HG03280 (cell line): Measurements from ENCODE around the gene HEPHL1.

Experiments used
- ATAC-seq: cut with Tn5 transposase; IDR thresholded peaks from one replicate; pipeline ENCODE4 v1.9.1; 2021; ENCODE audit warnings: mild to moderate bottlenecking, moderate library complexity; ENCODE audit not compliant: unreplicated experiment

HEPHL1 gene

DNA sequence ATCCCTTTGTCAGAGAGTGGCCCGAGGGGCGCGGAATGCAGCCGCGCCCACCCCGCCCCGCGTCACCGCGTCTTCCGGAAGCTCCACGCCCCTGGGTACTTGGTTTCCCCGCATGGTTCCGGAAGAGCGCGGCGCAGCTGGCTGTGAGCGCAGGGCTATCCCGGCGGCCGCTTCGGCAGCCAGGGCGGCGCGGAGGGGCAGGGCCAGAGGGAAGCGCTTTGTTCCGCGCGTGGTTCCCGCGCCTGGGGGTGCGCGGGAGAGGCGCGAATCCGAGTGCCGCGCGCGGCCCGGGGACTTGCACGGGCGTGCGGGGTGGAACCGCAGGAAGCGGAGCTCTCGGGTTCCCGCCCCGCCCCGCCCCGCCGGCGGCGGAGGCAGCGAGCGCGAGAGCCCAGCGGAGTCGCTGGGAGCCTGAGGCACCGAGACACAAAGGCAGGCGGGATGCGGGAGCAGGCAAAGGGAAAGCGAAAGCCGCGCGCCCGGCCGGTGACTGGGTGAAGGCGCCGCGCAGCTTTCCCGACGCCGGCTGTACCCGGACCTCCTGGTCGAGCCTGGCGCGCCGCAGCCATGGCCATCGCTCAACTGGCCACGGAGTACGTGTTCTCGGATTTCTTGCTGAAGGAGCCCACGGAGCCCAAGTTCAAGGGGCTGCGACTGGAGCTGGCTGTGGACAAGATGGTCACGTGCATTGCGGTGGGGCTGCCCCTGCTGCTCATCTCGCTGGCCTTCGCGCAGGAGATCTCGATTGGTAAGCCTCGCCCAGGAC, 107.8 kb downstream of the HEPHL1 start, which contains the start of gene PANX1:
Gene PANX1 (plus strand): TSS at position 96 of the 766 bp plus-strand sequence. CDS start 472 bp downstream, at position 568.
- peak; percentile 91 for ATAC-seq

DNA sequence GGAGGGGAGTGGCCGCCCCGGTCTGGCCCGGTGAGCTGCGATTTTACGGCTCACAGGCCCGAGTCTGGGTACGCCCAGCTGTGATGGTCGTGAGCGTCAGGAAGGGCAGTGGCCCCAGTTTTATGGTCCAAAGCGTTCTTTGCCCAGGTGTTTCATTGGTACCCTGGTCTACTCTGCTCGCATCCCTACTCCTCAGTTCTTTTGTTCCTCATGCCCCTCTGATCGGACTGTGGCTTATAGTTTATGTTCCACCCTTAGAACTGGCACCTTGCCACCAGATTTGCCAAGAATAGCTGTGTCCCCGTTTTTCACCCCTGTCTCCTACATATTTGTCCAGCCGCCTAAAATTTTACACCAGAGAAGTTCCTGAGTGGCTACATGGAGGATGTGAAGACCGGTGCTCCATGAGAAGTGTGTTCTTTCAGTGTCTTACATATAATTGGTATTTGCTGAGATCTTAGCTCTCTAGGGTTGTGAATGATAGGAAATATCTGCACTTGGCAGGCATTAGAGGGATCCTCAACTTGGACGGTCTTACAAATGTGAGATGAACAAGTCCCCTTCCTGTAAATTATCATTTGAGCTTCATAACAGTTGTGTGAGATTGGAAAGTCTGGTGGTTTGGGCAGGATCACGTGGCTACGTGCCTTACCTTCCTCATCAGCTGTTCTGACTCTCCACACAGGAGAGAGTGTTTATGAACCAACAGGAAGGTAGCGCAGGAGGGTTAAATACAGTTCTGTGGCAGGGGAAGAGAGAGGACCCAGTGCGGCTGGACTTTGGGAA, 108.6 kb downstream of the HEPHL1 start:
- ATAC-seq: no peak

DNA sequence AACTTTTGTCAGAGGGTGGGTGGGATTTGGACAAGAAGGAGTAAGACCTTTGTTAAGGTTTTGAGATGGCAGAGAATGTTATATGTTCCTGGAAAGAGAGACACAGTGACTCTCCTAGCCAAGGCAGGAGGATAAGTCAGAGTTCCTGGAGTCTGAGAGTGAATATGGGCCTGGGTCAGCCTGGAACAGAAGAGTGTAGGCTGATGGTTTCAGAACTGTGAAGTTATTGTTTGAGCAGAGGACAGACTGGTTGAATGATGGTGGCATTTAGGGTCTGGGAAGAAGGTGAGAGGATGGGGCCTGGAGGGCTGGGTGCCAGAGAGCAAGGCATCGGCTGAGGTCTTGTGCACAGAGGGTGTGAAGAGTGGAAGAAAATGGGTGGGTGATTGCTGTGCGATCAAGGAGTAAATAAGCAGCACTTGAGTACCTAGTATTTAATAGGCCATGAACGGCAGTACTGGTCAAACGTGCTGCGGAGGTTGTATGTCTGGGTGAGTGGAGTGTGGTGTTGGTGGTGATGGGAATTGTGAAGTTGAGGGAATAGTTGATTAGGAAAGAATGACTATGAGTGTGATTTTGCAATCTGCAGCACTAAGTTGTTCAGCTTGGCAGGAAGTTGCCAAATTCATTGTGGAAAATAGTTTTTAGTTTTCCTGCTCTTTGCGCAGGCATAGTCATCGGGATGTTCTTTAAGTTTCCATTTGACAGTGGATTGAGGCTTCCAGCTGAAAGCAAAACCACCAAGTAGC, 109.3 kb downstream of the HEPHL1 start:
- ATAC-seq: no peak

DNA sequence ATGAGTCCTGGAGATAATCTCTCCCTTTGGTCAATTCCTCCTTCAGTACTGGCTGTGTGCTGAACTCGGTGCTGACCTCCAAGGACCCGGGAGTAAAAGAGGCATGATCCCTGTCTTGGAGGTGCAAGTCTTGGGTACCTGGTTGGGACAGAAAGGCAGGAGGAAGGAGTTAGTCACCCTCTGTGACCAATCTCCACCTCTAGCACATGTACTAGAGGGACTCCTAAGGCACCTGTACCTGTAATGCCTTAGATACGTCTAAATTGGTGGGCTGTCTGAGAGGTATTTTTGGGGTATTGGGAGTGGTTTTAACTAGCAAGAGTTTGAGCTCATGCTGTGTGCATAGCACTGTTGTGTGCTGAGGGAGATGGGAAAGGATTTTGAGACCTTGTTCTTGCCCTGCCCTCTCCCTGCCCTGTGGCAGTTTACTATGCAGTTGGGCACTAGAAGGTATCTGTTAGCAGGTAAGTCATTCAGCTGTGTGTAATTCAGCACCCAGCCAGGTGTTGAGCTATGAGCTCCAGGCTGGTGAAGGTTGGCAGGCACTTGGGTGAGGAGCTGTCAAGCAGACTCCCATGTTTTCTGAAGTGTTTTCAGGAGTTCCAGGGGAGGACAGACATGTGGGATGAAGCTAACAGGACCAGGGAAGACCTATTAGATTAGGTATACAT, 110.0 kb downstream of the HEPHL1 start:
- no peak for ATAC-seq

DNA sequence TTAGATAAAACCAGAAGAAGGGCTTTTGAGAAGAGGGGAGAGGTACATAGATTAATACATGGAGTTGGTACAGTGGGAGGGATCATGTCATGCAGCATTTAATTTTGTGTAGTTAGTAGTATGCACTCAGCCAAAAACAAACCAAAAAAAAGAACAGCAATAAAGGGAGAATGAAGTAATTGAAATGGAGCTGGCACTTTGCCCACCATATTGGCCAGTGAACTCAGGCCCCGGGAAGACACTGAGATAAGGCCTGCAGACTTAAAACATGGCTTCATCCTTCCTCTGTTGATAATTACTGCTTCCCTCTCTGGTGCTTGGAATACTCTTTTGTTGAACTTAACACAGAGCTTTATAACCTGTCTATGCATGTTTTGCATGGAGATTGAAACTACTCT, 110.6 kb downstream of the HEPHL1 start:
- no peak for ATAC-seq

DNA sequence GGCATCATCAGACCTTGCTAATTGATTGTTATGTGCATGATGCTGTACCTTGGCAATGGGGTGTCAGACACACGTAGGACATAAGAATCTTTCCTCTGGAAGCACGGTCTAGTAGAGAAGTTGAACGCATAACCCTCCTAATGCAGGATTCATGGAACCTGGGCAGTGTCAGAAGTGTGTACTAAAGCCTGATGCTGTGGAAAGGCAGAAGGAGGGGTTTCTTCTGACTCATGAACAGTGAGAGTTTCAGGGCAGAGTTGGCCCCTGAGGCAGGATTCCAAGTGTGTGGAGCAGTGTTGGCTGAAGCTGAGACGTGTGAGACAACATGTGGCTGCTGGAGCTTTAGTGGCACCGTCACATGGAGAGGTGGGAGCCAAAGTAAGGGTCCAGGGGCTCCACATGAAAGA, 111.0 kb downstream of the HEPHL1 start:
- ATAC-seq: no peak

DNA sequence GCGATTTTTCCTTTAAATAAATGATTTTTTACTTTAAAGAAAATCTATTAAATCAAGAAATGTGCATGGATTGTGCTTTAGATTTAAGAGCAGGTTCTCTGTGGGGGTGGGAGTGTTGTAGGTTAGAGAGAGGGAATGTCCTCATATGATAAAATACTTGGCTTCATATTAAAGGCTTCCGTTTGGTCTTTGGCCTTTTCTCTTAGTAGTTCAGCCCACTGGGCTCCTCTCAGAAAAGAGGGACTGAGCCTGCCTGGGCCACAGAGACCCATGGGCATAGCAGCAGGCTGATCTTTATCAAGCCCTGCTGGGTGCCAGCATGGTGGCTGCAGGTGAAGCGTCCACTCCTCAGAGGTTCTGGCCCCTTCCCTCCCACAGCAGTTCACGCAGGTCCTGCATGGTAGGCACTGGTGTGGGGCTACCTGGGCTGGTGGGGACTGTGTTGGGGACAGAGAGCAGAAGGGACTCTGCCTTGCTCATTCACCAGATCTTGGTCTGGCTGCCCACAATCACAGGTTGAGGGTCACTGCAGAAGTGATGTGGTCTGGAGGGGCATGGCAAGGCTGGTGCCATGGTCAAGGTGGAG, 111.8 kb downstream of the HEPHL1 start:
- no peak for ATAC-seq

DNA sequence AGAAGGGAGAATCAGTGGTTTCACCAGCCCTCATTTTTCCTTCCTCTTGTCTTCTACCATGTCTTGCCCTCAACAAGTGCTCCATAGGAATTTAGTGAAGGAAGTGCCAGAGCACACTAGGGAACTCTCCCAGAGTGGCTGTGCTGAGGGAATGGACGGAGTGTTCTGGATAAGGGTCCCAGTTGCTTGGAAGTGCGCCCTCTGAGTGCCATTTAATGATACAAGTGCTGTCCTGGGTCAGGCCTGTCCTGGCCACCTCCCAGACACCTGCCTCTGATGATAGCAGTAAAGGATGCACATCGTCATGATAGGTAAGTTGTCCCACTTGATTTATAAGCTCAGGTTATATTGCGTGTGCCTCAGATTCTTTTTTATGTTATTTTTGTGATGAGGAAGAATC, 112.6 kb downstream of the HEPHL1 start:
- no peak for ATAC-seq

DNA sequence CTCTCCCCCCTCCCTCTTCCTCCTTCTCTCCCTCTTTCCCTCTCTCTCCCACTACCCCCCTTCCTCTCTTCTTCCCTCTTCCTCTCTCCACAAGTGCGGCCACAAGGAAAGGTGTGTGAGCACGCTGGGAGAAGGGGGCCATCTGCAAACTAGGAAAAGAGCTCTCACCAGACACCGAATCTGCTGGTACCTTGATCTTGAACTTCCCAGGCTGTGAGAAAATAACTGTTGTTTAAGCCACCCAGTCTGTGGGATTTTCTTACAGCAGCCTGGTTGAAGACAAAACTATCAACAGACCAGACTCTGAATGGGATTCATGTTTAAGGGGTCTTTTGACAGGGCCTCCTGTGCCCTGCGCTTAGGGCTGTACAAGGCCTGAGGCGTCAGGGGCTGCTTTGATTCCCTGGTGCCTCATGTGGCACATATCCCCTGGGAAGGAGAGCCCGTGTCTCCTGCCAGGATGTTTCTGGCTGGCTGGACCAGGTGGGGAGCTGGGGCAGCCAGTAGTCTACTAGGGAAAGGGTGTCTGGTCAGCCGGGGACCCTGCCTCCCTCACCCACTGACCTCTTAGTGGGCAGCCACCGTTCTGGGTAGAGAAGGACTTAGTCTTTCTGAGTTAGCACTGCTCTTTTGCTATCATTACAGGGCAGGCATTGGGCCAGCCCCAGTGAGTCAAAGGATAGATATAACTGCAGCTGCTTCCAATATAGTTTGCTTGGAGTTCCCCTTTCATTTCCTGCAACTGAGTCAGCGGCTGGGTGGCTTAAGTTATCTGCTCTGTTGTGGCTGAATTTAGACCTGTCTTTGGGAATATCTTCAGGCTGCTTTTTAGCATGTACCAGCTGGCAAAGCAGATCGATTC, 113.7 kb downstream of the HEPHL1 start:
- peak; percentile 48 for ATAC-seq

DNA sequence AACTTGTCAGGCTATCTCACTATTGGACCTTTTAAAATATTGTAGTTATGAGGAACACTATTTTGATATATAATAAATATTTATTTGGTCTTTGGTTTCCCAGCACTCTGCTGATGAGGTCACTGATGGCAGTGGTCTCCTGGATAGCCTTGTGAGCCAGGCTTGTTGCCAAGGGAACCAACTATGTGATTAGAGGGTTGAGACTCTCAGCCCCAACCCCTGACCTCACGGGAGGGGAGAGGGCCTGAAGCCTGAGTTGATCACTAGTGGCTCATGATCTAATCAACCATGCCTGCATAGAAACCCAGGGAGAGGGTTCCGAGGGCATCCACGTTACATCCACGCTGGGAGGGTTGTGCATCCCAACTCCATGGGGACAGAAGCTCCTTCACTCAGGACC, 118.3 kb downstream of the HEPHL1 start:
- no peak for ATAC-seq

DNA sequence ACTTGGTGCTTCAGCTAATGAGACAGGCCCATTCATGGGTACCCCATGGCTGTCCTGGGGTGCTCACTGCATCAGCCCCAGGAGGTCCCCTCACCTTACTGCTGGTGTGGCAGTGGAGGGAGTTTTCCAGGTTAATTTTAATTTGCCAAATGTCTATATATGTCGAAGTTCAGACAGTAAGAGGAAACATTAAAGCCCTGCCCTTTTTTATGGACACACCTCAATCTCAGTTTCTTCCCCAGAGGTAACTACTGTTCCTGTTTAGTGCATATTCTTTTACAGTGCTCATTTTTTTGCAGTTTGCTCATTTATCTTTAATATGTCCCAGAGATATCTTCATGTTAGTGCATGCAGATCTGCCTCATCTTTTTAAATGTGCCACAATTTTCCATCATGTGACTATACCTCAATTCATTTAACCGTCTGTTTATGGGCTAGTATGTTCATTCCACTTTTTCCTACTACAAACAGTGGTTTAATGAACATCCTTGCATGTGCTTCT, 119.1 kb downstream of the HEPHL1 start:
- ATAC-seq: no peak

DNA sequence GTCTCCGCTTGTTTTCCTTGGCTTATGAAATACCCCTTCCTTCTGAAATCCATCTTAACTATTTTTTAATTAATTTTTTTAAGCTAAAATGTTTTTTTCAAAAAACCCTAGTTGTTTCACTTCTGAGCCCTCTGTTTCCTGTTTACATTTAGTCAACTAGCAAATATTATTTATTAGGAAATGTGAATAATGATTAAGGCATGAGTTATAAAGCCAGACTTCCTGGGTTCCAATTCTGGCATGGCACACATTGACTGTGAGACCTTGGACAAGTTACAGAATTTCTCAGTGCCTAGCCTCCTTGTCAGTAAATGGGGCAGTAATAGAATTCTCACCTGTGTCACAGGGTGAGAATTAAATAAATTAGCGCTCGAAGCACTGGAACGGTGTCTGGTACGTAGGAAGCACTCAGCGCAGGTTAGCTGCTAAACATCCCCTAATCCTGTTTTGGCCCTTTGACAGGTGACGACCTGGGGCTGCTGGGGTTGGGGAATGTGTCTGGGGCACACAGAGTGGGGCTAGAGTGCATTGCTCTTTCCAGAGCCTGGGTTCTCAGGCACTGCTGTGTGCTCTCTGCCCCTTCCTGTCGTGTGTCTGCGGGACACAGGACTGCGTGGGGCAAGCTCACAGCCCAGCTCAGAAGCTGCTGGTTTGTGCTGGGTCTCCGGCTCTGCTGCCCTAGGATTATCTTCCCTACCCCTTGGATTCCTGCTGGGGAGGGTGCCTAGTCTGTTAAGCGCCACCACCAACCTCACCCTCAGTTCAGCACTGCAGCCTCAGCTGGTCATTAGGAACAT, 120.6 kb downstream of the HEPHL1 start:
- ATAC-seq: no peak

DNA sequence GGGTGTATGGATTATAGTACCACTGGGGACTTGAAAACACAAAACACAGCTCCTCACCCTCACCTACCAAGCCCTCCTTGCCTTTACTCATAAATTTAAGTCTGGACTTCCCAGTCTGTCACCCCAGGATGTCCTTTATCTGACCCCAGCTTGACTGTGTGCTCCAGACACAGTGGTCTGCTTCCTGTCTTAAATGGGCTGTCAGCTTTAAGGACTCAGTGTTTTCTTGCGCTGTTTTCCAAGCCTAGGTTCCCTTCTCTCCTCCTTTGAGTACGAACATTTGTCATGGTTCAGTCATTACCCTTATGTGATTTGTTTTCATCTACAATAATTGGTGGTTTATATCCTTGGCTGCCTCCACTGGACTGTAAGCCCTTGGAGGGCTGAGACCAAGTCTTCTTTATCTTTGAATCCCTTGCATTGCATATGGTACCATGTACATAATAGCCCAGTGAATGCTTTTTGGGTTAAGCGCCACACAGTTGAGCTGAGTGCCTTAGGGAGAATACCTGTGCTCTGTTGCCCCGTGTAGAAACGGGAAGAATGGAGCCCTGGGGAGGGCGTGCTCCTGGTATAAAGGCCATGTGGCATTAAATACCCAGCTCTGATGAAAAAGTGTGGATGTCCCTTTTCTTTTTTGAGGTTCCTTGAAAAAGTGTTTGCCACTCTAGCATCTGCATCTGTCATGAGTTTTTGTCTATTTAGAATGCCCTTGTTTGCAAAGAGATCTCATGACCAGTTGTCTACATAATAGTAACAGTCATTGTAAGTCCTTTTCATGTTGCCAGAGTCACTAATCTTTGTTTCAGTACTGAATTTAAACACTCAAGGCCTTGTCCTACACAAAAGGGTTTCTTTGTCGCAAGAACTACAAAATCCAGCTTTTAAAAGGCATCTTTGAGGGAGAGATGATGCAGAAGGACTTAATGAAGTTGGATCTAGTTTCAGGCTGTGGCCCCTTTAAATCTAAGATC, 121.4 kb downstream of the HEPHL1 start:
- no peak for ATAC-seq

DNA sequence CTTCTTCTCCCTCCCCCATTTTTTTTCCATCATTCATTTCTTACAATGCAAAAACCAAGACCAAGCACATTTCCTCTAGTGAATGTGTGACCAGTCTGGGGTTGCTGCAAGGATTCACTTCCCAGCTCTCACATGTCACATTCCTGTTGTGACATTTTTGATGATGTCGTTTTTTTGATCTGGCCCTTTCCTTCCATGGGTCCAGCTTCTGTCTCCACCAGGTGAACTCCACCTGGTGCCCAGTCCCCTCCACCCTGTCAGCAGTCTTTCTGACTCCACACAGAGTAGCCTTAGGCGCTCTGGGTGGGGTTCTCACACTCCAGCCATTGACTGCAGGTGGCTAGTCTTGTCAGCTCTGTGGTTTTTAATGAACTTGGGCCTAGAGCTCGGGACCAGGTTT, 123.1 kb downstream of the HEPHL1 start:
- no peak for ATAC-seq

DNA sequence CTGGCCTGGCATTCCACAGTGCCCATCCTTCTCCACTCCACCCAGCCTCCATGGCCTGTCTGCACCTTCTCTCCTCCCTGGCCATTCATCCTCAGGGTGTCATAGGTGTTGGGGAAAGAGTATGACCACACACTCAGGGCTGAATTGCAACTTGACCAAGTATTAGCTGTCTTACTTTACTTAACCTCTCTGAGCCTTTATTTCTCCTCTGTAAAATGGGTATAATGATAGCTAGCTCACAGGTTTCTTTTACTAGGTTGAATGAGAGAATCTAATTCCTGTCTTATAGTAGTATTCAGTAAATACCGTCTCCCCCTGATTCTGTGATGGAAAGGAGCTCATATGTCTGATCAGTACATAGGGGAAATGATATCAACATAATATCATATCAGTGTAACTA, 123.5 kb downstream of the HEPHL1 start:
- no peak for ATAC-seq

DNA sequence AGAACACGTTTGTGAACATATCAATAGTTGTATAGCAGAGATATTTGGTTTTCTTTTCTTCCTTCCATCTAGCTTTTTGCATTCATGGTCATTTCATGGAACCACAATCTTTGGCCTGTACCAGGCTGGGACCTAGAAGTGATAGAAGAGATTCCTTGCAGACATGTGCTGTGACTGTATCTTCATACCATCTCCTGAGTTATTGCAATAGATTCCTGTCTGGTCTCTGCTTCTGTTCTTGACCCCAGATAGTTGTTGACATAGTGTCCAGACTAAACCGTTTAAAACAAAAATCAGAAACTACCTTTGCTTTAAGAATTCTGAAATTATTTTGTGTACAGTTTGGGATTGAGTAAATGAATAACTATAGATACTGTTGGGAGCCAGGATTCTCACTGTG, 124.3 kb downstream of the HEPHL1 start:
- ATAC-seq: no peak

DNA sequence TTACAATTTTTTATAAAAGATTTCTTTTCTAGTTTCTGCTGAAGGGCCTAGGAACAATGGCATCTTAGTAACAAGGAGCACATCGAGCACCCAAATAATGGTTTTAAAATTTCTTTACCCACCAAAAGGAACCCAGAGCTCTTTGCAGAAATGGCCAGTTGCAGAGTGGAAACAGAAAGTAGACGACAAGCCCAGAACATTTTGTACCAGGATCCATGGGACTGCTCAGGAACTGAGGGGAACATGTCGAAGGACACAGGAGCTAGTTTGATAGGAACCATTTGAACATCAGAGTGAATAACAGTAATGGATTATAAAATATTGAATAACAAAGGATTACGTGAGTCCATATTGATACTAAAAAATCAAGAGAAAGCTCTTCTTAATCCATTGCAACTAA, 124.8 kb downstream of the HEPHL1 start:
- ATAC-seq: no peak
